H9 (cell line): Measurements from ENCODE around the gene OSBPL10. TPM values are rescaled to one million over a fixed set of nuclear protein-coding genes. Genes with fewer than 3 reads are reported as not detected.

Experiments
- DNase-seq: peaks from one replicate; pipeline ENCODE4 v3.0.0-alpha.2; 2017
- H2AFZ ChIP-seq: one replicate; pipeline ENCODE4 v1.6.1; 2013; ENCODE audit warnings: mild to moderate bottlenecking, low read length, control low read depth, moderate library complexity
- H2AK5ac ChIP-seq: 2 replicates; pipeline ENCODE4 v1.6.1; 2013; ENCODE audit warnings: low read length, control low read depth, mixed read lengths; ENCODE audit not compliant: insufficient read length
- H2BK120ac ChIP-seq: one replicate; pipeline ENCODE4 v1.6.1; 2013; ENCODE audit warnings: low read depth, mild to moderate bottlenecking, low read length, control low read depth, inconsistent platforms; ENCODE audit not compliant: poor library complexity, severe bottlenecking
- H2BK12ac ChIP-seq: 2 replicates; pipeline ENCODE4 v1.6.1; 2013; ENCODE audit warnings: low read length, control low read depth, mixed read lengths, low read depth; ENCODE audit not compliant: insufficient read length
- H2BK15ac ChIP-seq: 2 replicates; pipeline ENCODE4 v1.6.1; 2013; ENCODE audit warnings: low read depth, low read length, control low read depth
- H2BK20ac ChIP-seq: one replicate; pipeline ENCODE4 v1.6.1; 2013; ENCODE audit warnings: low read depth, mild to moderate bottlenecking, low read length, control low read depth, inconsistent platforms; ENCODE audit not compliant: poor library complexity, severe bottlenecking
- H2BK5ac ChIP-seq: 2 replicates; pipeline ENCODE4 v1.6.1; 2013; ENCODE audit warnings: low read length, control low read depth, mixed read lengths; ENCODE audit not compliant: insufficient read length
- H3K14ac ChIP-seq: 2 replicates; pipeline ENCODE4 v1.6.1; 2013; ENCODE audit warnings: low read length, control low read depth; ENCODE audit not compliant: insufficient read depth
- H3K18ac ChIP-seq: 2 replicates; pipeline ENCODE4 v1.6.1; 2013; ENCODE audit warnings: low read depth, mild to moderate bottlenecking, mixed read lengths, low read length, control low read depth; ENCODE audit not compliant: insufficient read length
- H3K23ac ChIP-seq: 2 replicates; pipeline ENCODE4 v1.6.1; 2013; ENCODE audit warnings: low read length, control low read depth, mixed read lengths, low read depth; ENCODE audit not compliant: insufficient read length
- H3K23me2 ChIP-seq: 2 replicates; pipeline ENCODE4 v1.6.1; 2013; ENCODE audit warnings: low read depth, mild to moderate bottlenecking, mixed read lengths, low read length, control low read depth; ENCODE audit not compliant: insufficient read length, poor library complexity, severe bottlenecking
- H3K27ac ChIP-seq: 2 replicates; pipeline ENCODE4 v1.5.1; 2013; ENCODE audit warnings: low read length, control low read depth, mixed read lengths, low read depth; ENCODE audit not compliant: insufficient read length
- H3K27me3 ChIP-seq: 2 replicates; pipeline ENCODE4 v1.6.1; 2013; ENCODE audit warnings: low read length, control low read depth, inconsistent platforms; ENCODE audit not compliant: insufficient read depth
- H3K4ac ChIP-seq: 2 replicates; pipeline ENCODE4 v1.6.1; 2013; ENCODE audit warnings: low read depth, mild to moderate bottlenecking, control low read depth, inconsistent platforms, low read length, moderate library complexity
- H3K4me1 ChIP-seq: 2 replicates; pipeline ENCODE4 v1.6.1; 2013; ENCODE audit warnings: low read length, control low read depth, inconsistent platforms; ENCODE audit not compliant: insufficient read depth
- H3K4me2 ChIP-seq: 2 replicates; pipeline ENCODE4 v1.6.1; 2013; ENCODE audit warnings: low read length, control low read depth, mixed read lengths; ENCODE audit not compliant: insufficient read length, insufficient read depth
- H3K56ac ChIP-seq: 2 replicates; pipeline ENCODE4 v1.6.1; 2013; ENCODE audit warnings: low read depth, mild to moderate bottlenecking, mixed read lengths, low read length, control low read depth; ENCODE audit not compliant: insufficient read length
- H3K79me1 ChIP-seq: 2 replicates; pipeline ENCODE4 v1.6.1; 2013; ENCODE audit warnings: low read depth, mild to moderate bottlenecking, moderate library complexity, low read length, control low read depth, inconsistent platforms; ENCODE audit not compliant: insufficient read depth, poor library complexity, severe bottlenecking
- H3K79me2 ChIP-seq: 2 replicates; pipeline ENCODE4 v1.6.1; 2013; ENCODE audit warnings: low read length, control low read depth, inconsistent platforms; ENCODE audit not compliant: insufficient read depth
- H3K9ac ChIP-seq: 2 replicates; pipeline ENCODE4 v1.6.1; 2013; ENCODE audit warnings: low read length, control low read depth, mixed read lengths; ENCODE audit not compliant: insufficient read length; ENCODE audit errors: extremely low read depth
- H3K9me3 ChIP-seq: one replicate; pipeline ENCODE4 v1.6.1; 2013; ENCODE audit warnings: low read depth, low read length, inconsistent platforms; ENCODE audit not compliant: control insufficient read depth
- H3T11ph ChIP-seq: one replicate; pipeline ENCODE4 v1.6.1; 2013; ENCODE audit warnings: mild to moderate bottlenecking, low read length, control low read depth, inconsistent platforms
- H4K20me1 ChIP-seq: one replicate; pipeline ENCODE4 v1.6.1; 2013; ENCODE audit not compliant: control insufficient read depth, insufficient read length, insufficient read depth
- H4K5ac ChIP-seq: 2 replicates; pipeline ENCODE4 v1.6.1; 2013; ENCODE audit warnings: low read depth, mild to moderate bottlenecking, mixed read lengths, low read length, control low read depth; ENCODE audit not compliant: insufficient read length
- H4K8ac ChIP-seq: replicated peaks from 2 replicates; pipeline ENCODE4 v1.6.1; 2013; ENCODE audit warnings: low read length, control low read depth, mixed read lengths, low read depth; ENCODE audit not compliant: insufficient read length
- H4K91ac ChIP-seq: 2 replicates; pipeline ENCODE4 v1.6.1; 2013; ENCODE audit warnings: low read depth, mild to moderate bottlenecking, moderate library complexity, mixed read lengths, low read length, control low read depth; ENCODE audit not compliant: insufficient read length
- H3K27ac Mint-ChIP-seq, 3 experiments: 2 replicates in 2 of 3; 3 replicates in 1 of 3; pipeline ENCODE4 v1.8.0; 2020 to 2021; ENCODE audit warnings: mixed read lengths in 3 of 3, mild to moderate bottlenecking in 1 of 3, moderate library complexity in 1 of 3
- H3K27me3 Mint-ChIP-seq: 2 replicates; pipeline ENCODE4 v1.8.0; 2021; ENCODE audit warnings: low read depth, mild to moderate bottlenecking, moderate library complexity, mixed read lengths
- H3K36me3 Mint-ChIP-seq, 3 experiments: 2 replicates in 2 of 3; 3 replicates in 1 of 3; pipeline ENCODE4 v1.8.0; 2020 to 2021; ENCODE audit warnings: low read depth in 3 of 3, mixed read lengths in 3 of 3; ENCODE audit not compliant: insufficient read depth in 1 of 3
- H3K4me1 Mint-ChIP-seq, 2 experiments: 2 replicates each; pipeline ENCODE4 v1.8.0; 2020; ENCODE audit warnings: mixed read lengths in 2 of 2
- H3K4me3 Mint-ChIP-seq, 2 experiments: 2 replicates in 1 of 2; 3 replicates in 1 of 2; pipeline ENCODE4 v1.8.0; 2020 to 2021; ENCODE audit warnings: mild to moderate bottlenecking in 2 of 2, mixed read lengths in 2 of 2, moderate library complexity in 1 of 2
- H3K9me3 Mint-ChIP-seq, 2 experiments: 2 replicates in 1 of 2; 3 replicates in 1 of 2; pipeline ENCODE4 v1.8.0; 2020; ENCODE audit warnings: mild to moderate bottlenecking in 2 of 2, mixed read lengths in 2 of 2, moderate library complexity in 1 of 2
- CTCF ChIP-seq: fragments of 200-600 bp; sonication (generic); conservative IDR thresholded peaks from 3 replicates; pipeline ENCODE4 v1.8.0; 2021; ENCODE audit warnings: antibody characterized with exemption, mild to moderate bottlenecking
- WGBS: extraction: QIAGEN DNeasy Blood & Tissue Kit; methylation state at CpG from one replicate; pipeline ENCODE4 v1.1.7; 2013; ENCODE audit warnings: missing lambda C conversion rate, low lambda C conversion rate, mixed read lengths; ENCODE audit not compliant: insufficient read length; ENCODE audit errors: extremely low coverage; 5-methylcytosine and 5-hydroxymethylcytosine counted together
- total RNA-seq: library from RNA; stranded (reverse); gene quantifications from 2 replicates; pipeline ENCODE4 v1.2.1, GENCODE V29; 2021

Gene OSBPL10
- total RNA-seq, 1 experiment from 2014 or later = 42.7 TPM

DNA sequence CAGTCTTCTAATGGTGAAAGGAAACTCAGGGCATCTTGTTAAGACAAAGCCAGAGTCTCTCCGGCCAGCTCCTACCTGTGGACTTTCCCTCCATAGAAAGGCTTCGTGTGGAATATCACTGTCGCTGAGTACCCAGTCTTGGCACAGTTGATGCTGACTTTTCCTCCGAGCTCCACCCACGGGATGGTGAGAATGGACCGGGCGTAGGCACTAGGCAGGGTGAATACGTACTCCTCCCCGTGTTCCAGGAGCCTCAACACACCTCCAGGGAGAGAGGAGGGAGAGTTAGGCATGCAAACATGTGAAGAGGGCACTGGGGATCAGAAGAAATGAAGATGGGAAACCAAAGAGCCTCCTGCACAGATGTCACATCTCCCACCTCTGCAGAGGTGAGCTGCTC lies 310.3 kb downstream of the OSBPL10 start:
- no CpG with 5 or more reads among the region's 9 CpGs for WGBS
- H2AK5ac ChIP-seq = no peak overlapping the region
- H3K4me2 ChIP-seq = no peak overlapping the region
- Mint-ChIP-seq H3K4me1 (peaks cover 6 to 8% of the 10 kb centered on the region in 2 experiments; a peak in 3 of 4 replicates), H3K27ac (no peak overlapping the region; a peak in 1 of 7 replicates), H3K27me3 (no peaks in the 10 kb centered on the region), H3K4me3 (no peak overlapping the region), H3K36me3 (peaks cover 7 to 28% (median 18%) of the 10 kb centered on the region in 3 experiments; a peak in 6 of 7 replicates), H3K9me3 (no peaks in the 10 kb centered on the region)
- no peak for TF ChIP-seq CTCF
- H3K27me3 ChIP-seq = no peaks in the 10 kb centered on the region
- H2AFZ ChIP-seq = no peak overlapping the region
- H2BK15ac ChIP-seq = no peak overlapping the region
- H3K27ac ChIP-seq = no peak overlapping the region
- no peak overlapping the region for H2BK20ac ChIP-seq
- peaks cover 3% of the 10 kb centered on the region; the same call in 1 of the 2 replicates for H3K4me1 ChIP-seq
- no peak overlapping the region for H3K9ac ChIP-seq
- H3K23ac ChIP-seq = no peak overlapping the region
- H3K4ac ChIP-seq = no peak overlapping the region
- no peak overlapping the region for H4K5ac ChIP-seq
- H3K9me3 ChIP-seq = no peaks in the 10 kb centered on the region
- no peak overlapping the region for H3T11ph ChIP-seq
- no peak overlapping the region for H3K14ac ChIP-seq
- no peaks in the 10 kb centered on the region for H3K79me2 ChIP-seq
- DNase-seq = no peak
- no peak overlapping the region for H2BK120ac ChIP-seq
- no peak overlapping the region for H3K56ac ChIP-seq
- no peaks in the 10 kb centered on the region for H3K79me1 ChIP-seq
- H3K23me2 ChIP-seq = no peaks in the 10 kb centered on the region
- H2BK12ac ChIP-seq = no peak overlapping the region
- no peaks in the 10 kb centered on the region for H4K20me1 ChIP-seq
- H3K18ac ChIP-seq = no peak overlapping the region
- no peak overlapping the region for H2BK5ac ChIP-seq
- H4K8ac ChIP-seq = no peak overlapping the region
- no peak overlapping the region for H4K91ac ChIP-seq
